Glutamatergic neuron (in vitro differentiated cells): ENCODE data around the gene PSORS1C1. TPM values are rescaled to one million over a fixed set of nuclear protein-coding genes. Genes with fewer than 3 reads are reported as not detected.

Experiments used
- DNase-seq: peaks from one replicate; pipeline ENCODE4 v3.0.0; 2022
- H3K27ac Mint-ChIP-seq: one replicate; pipeline ENCODE4 v1.8.0; 2020; ENCODE audit warnings: mild to moderate bottlenecking, mixed read lengths, inconsistent platforms; ENCODE audit not compliant: unreplicated experiment
- H3K27me3 Mint-ChIP-seq: one replicate; pipeline ENCODE4 v1.8.0; 2020; ENCODE audit warnings: mild to moderate bottlenecking, moderate library complexity, mixed read lengths, inconsistent platforms; ENCODE audit not compliant: unreplicated experiment
- H3K36me3 Mint-ChIP-seq: one replicate; pipeline ENCODE4 v1.8.0; 2020; ENCODE audit warnings: mild to moderate bottlenecking, mixed read lengths, inconsistent platforms; ENCODE audit not compliant: unreplicated experiment
- H3K4me1 Mint-ChIP-seq: one replicate; pipeline ENCODE4 v1.8.0; 2020; ENCODE audit warnings: mild to moderate bottlenecking, low read depth, mixed read lengths, inconsistent platforms; ENCODE audit not compliant: unreplicated experiment
- H3K4me3 Mint-ChIP-seq: one replicate; pipeline ENCODE4 v1.8.0; 2020; ENCODE audit warnings: mild to moderate bottlenecking, mixed read lengths, inconsistent platforms; ENCODE audit not compliant: unreplicated experiment
- H3K9me3 Mint-ChIP-seq: one replicate; pipeline ENCODE4 v1.8.0; 2020; ENCODE audit warnings: mild to moderate bottlenecking, moderate library complexity, mixed read lengths, inconsistent platforms; ENCODE audit not compliant: unreplicated experiment
- CTCF ChIP-seq: fragments of 200-600 bp; sonication (generic); IDR thresholded peaks from one replicate; pipeline ENCODE4 v1.5.0; 2021; ENCODE audit not compliant: partially characterized antibody, unreplicated experiment
- total RNA-seq: library from RNA; stranded (reverse); fragmentation: NEBNext Ultra II Directional; extraction: Animal tissue kit (Norgen Biotek cat#: 25700); gene quantifications from one replicate; pipeline ENCODE4 v1.2.1, GENCODE V29; 2021; ENCODE audit not compliant: unreplicated experiment

Gene PSORS1C1
- total RNA-seq, 1 donor from 2014 or later = not detected

- Mint-ChIP-seq H3K27ac (no peak overlapping the region), H3K27me3 (peaks cover 2% of the 10 kb centered on the region), H3K36me3 (no peaks in the 10 kb centered on the region), H3K4me1 (no peaks in the 10 kb centered on the region), H3K9me3 (peaks cover 2% of the 10 kb centered on the region), H3K4me3 (no peak overlapping the region)
- no peak for DNase-seq
- no peak for TF ChIP-seq CTCF
Measured at GRCh38 chr6:31121131-31121790, 6.7 kb downstream of the PSORS1C1 start.

GRCh38 chr6:31122791-31123706 is 8.4 kb downstream of the PSORS1C1 start:
- H3K36me3 Mint-ChIP-seq = no peaks in the 10 kb centered on the region
- no peak overlapping the region for H3K27ac Mint-ChIP-seq
- H3K4me3 Mint-ChIP-seq = no peak overlapping the region
- no peaks in the 10 kb centered on the region for H3K4me1 Mint-ChIP-seq
- no peak for TF ChIP-seq CTCF
- H3K27me3 Mint-ChIP-seq = peaks cover 4% of the 10 kb centered on the region
- no peak for DNase-seq
- peaks cover 2% of the 10 kb centered on the region for H3K9me3 Mint-ChIP-seq

- Mint-ChIP-seq H3K4me1 (no peaks in the 10 kb centered on the region), H3K9me3 (no peaks in the 10 kb centered on the region), H3K4me3 (no peak overlapping the region), H3K27me3 (peaks cover 2% of the 10 kb centered on the region), H3K27ac (no peak overlapping the region), H3K36me3 (no peaks in the 10 kb centered on the region)
- no peak for TF ChIP-seq CTCF
- no peak for DNase-seq
Measured at GRCh38 chr6:31125162-31125561, 10.6 kb downstream of the PSORS1C1 start.

- no peaks in the 10 kb centered on the region for H3K36me3 Mint-ChIP-seq
- no peak overlapping the region for H3K27ac Mint-ChIP-seq
- no peaks in the 10 kb centered on the region for H3K4me1 Mint-ChIP-seq
- H3K27me3 Mint-ChIP-seq = peaks cover 2% of the 10 kb centered on the region
- H3K9me3 Mint-ChIP-seq = no peaks in the 10 kb centered on the region
- no peak for TF ChIP-seq CTCF
- H3K4me3 Mint-ChIP-seq = no peak overlapping the region
- no peak for DNase-seq
Measured at GRCh38 chr6:31125586-31126363, 11.2 kb downstream of the PSORS1C1 start.
